Left lung (tissue), 10 donors: Measurements from ENCODE around the gene ZNF770. TPM values are rescaled to one million over a fixed set of nuclear protein-coding genes. Genes with fewer than 3 reads are reported as not detected.
A peak's percentile ranks its signal among the peaks of the same experiment; 100 is the strongest.

Experiments
- ATAC-seq: fragments of 200-7000 bp; cut with Tn5 transposase; one replicate; pipeline ENCODE4 v1.9.1; 2020; ENCODE audit warnings: moderate library complexity
- DNase-seq, 4 donors: peaks; one replicate each; pipeline ENCODE4 v3.0.0-alpha.2; 2013 to 2020
- H3K27ac ChIP-seq, 2 donors: fragments of 200-600 bp; sonication (generic) in 1 of 2; one replicate each; pipeline versions ENCODE4 v1.5.0 to v1.8.0; 2020 to 2021
- H3K27me3 ChIP-seq, 2 donors: fragments of 200-600 bp; sonication (generic) in 1 of 2; one replicate each; pipeline versions ENCODE4 v1.5.0 to v1.8.0; 2020 to 2021
- H3K36me3 ChIP-seq, 2 donors: fragments of 200-600 bp; sonication (generic) in 1 of 2; one replicate each; pipeline versions ENCODE4 v1.5.0 to v1.8.0; 2020 to 2021
- H3K4me1 ChIP-seq, 2 donors: fragments of 200-600 bp; one replicate each; pipeline ENCODE4 v1.8.0; 2021
- H3K4me3 ChIP-seq, 2 donors: fragments of 200-600 bp; sonication (generic) in 1 of 2; one replicate each; pipeline versions ENCODE4 v1.5.0 to v1.8.0; 2020 to 2021; ENCODE audit warnings: mild to moderate bottlenecking in 1 of 2
- H3K9me3 ChIP-seq, 2 donors: fragments of 200-600 bp; sonication (generic) in 1 of 2; one replicate each; pipeline versions ENCODE4 v1.5.0 to v1.8.0; 2020 to 2021
- intact Hi-C, 2 donors: fragments of 100-400 bp; cut with DNase I; formaldehyde crosslinking; loops; one replicate each; pipeline versions ENCODE4 v1.11.2 to v1.14.2; 2022
- polyA plus RNA-seq, 6 donors: library from polyadenylated mRNA; unstranded; fragments of 120-200 nt; gene quantifications; one replicate each; pipeline ENCODE4 v1.2.1, GENCODE V29; 2013; ENCODE audit not compliant: insufficient read length in 6 of 6
- total RNA-seq, 2 donors: library from RNA; stranded (reverse); fragmentation: NEBNext Ultra II Directional; extraction: Animal tissue kit (Norgen Biotek cat#: 25700); gene quantifications; one replicate each; pipeline ENCODE4 v1.2.1, GENCODE V29; 2021
- TF ChIP-seq, protein P1 (sequence below), 2 donors: fragments of 200-600 bp; sonication (generic) in 1 of 2; IDR thresholded peaks; one replicate each; pipeline versions ENCODE4 v1.5.0 to v1.8.0; 2021; ENCODE audit warnings: antibody characterized with exemption in 2 of 2
- donor health status: DM: no; HTN: yes; CAD: no.
- donor health status: DM: no; HTN: no; CAD: no.

Gene ZNF770
- total and polyA plus RNA-seq, 8 donors, result 25.4 to 46.5 (median 39.1) TPM

- no peak overlapping the region for H3K27ac ChIP-seq
- ATAC-seq (no peak), DNase-seq (no peak)
- no peak overlapping the region for H3K4me3 ChIP-seq
- no peaks in the 10 kb centered on the region for H3K4me1 ChIP-seq
- TF ChIP-seq, protein P1, sequence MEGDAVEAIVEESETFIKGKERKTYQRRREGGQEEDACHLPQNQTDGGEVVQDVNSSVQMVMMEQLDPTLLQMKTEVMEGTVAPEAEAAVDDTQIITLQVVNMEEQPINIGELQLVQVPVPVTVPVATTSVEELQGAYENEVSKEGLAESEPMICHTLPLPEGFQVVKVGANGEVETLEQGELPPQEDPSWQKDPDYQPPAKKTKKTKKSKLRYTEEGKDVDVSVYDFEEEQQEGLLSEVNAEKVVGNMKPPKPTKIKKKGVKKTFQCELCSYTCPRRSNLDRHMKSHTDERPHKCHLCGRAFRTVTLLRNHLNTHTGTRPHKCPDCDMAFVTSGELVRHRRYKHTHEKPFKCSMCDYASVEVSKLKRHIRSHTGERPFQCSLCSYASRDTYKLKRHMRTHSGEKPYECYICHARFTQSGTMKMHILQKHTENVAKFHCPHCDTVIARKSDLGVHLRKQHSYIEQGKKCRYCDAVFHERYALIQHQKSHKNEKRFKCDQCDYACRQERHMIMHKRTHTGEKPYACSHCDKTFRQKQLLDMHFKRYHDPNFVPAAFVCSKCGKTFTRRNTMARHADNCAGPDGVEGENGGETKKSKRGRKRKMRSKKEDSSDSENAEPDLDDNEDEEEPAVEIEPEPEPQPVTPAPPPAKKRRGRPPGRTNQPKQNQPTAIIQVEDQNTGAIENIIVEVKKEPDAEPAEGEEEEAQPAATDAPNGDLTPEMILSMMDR (IDR thresholded peaks at IDR 0.05), result no peak
- intact Hi-C loops, result no loop called here
- H3K27me3 ChIP-seq, result no peaks in the 10 kb centered on the region
- H3K36me3 ChIP-seq, result no peaks in the 10 kb centered on the region
- H3K9me3 ChIP-seq, result no peaks in the 10 kb centered on the region
Measured at GRCh38 chr15:35005933-35006332, 17.8 kb upstream of the ZNF770 start.

GRCh38 chr15:35003928-35004327 lies 15.8 kb upstream of the ZNF770 start:
- no peaks in the 10 kb centered on the region for H3K9me3 ChIP-seq
- TF ChIP-seq, protein P1 (IDR thresholded peaks at IDR 0.05), result no peak
- no peaks in the 10 kb centered on the region for H3K36me3 ChIP-seq
- ATAC-seq (no peak), DNase-seq (no peak)
- H3K4me3 ChIP-seq, result no peak overlapping the region
- H3K27me3 ChIP-seq, result no peaks in the 10 kb centered on the region
- H3K27ac ChIP-seq, result no peak overlapping the region
- H3K4me1 ChIP-seq, result no peaks in the 10 kb centered on the region
- intact Hi-C loops, result no loop called here

DNA sequence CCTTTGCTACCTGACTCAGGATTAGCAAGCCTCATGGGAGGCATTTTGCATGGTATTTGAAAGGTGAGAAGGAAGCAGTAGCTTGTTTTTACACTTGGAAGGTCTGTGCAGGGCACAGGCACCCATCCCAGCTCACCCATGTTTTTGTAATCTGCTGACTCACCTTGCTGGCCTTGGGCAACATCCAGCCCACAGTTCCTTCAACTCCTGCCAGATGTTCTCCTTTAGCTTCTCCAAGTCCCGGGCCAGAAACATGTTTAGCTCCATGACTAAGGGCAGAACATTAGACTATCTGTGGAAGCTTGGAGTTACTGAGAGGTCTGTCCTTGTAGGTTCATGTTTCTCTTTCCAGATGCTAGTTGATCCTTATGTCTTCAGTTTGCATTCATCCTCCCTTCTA lies 12.4 kb upstream of the ZNF770 start:
- intact Hi-C loops, result no loop called here
- H3K9me3 ChIP-seq, result no peaks in the 10 kb centered on the region
- no peaks in the 10 kb centered on the region for H3K36me3 ChIP-seq
- H3K4me1 ChIP-seq, result no peaks in the 10 kb centered on the region
- no peaks in the 10 kb centered on the region for H3K27me3 ChIP-seq
- H3K27ac ChIP-seq, result peak overlapping the region in 1 of 2 donors; percentile 37
- TF ChIP-seq, protein P1 (IDR thresholded peaks at IDR 0.05), result no peak
- ATAC-seq (no peak), DNase-seq (no peak)
- no peak overlapping the region for H3K4me3 ChIP-seq

DNA sequence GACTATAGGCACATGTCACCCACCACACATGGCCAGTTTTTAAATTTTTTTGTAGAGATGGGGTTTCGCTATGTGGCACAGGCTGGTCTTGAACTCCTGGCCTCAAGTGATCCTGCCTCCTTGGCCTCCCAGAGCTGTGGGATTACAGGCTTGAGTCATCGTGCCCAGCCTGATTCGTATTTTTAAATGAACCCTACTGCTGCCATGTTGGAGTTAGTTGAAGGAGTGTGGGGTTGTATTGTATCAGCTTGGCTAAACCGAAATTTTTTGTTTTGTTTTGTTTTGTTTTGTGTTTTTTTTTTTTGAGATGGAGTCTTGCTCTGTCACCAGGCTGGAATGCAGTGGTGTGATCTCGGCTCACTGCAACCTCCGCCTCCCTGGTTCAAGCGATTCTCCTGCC lies 11.8 kb upstream of the ZNF770 start:
- intact Hi-C loops, result no loop called here
- TF ChIP-seq, protein P1 (IDR thresholded peaks at IDR 0.05), result no peak
- H3K4me3 ChIP-seq, result no peak overlapping the region
- H3K27me3 ChIP-seq, result no peaks in the 10 kb centered on the region
- H3K36me3 ChIP-seq, result no peaks in the 10 kb centered on the region
- DNase-seq (no peak), ATAC-seq (no peak)
- no peak overlapping the region for H3K27ac ChIP-seq
- H3K9me3 ChIP-seq, result no peaks in the 10 kb centered on the region
- no peaks in the 10 kb centered on the region for H3K4me1 ChIP-seq

DNA sequence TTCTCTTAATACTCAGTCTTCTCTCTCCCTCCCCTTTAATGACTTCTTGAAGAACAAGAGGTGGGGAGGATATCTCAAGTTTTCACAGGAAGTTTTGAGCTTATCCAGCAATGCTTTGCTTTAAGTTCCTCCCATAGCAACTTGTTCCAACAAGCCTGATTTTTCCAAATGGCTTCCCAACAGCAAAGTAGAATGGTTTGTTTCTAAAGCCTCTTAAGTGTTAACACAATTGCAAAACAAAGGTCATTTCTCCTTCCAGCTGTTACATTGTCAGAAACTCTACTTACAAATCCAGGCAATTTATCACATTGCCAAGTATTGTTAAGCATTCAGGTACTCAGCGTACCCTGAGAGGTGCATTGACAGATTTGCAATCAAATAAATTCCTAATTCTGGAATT lies 6.8 kb upstream of the ZNF770 start:
- no peaks in the 10 kb centered on the region for H3K9me3 ChIP-seq
- no peaks in the 10 kb centered on the region for H3K4me1 ChIP-seq
- H3K27ac ChIP-seq, result no peak overlapping the region
- no peaks in the 10 kb centered on the region for H3K36me3 ChIP-seq
- TF ChIP-seq, protein P1 (IDR thresholded peaks at IDR 0.05), result no peak
- no peak overlapping the region for H3K4me3 ChIP-seq
- intact Hi-C loops, result no loop called here
- no peaks in the 10 kb centered on the region for H3K27me3 ChIP-seq
- ATAC-seq (no peak), DNase-seq (no peak)
